Articular chondrocyte of knee joint (primary cell): ENCODE measurements around the gene ZNF408. TPM values are rescaled to one million over a fixed set of nuclear protein-coding genes. Genes with fewer than 3 reads are reported as not detected.

Source experiments
- small RNA-seq: library from RNA; depleted of rRNA; stranded (forward); fragments of <200 nt; gene quantifications from one replicate; pipeline ENCODE3, GENCODE V24; 2012
- total RNA-seq: library from RNA; depleted of rRNA; stranded (reverse); fragments of >200 nt; gene quantifications from 2 replicates; pipeline ENCODE4 v1.2.3, GENCODE V29; 2012

The ZNF408 gene
- 11.2 and 12.7 TPM in 2 replicates for total RNA-seq

DNA sequence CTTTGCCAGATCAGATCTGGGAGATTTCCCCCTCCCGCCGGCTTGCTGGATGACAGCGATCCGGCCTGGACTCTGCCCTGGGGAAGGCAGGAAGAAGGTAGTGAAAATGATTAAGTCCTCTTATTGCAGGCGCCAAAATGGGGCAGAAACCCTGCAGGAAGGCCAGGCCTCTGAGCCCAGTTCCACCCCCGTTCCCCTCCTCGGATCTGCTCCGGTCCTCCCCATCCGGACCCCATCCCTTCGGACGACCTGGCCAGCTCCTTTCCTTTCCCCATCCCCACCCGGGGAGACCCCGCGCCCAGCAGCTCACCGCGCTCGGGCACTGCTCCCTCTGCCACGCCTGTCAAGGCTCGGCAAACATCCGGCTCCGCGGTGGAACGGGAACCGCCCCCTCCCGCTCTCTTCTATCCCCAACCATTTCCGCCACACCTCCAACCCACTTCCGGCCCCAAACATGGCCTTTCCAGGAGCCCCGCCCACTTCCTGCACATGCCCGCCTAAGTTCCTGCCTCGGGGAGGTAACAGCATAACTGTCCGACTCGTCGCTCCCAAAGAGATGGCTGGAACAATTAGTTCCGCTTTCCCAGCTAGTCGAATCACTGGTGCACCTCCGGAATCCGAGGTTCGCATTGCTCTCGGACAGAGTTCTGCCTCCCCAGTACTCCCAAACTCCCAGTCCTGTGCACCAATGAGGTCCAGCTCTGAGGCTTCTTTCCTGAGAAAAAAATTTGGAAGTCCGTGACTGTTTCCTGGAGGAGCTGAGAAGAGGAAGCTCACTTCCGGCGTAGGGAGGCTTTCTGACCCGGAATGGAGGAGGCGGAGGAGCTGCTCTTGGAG lies at the start of gene ZNF408, which contains the start of gene ARHGAP1:
ZNF408 (plus strand) TSS at position 791 of the 837 bp plus-strand sequence; CDS start at position 808, 17 bp downstream.
ARHGAP1 (minus strand) TSS at position 379 of the 837 bp plus-strand sequence. CDS start 4,512 bp downstream, outside the sequence.

DNA sequence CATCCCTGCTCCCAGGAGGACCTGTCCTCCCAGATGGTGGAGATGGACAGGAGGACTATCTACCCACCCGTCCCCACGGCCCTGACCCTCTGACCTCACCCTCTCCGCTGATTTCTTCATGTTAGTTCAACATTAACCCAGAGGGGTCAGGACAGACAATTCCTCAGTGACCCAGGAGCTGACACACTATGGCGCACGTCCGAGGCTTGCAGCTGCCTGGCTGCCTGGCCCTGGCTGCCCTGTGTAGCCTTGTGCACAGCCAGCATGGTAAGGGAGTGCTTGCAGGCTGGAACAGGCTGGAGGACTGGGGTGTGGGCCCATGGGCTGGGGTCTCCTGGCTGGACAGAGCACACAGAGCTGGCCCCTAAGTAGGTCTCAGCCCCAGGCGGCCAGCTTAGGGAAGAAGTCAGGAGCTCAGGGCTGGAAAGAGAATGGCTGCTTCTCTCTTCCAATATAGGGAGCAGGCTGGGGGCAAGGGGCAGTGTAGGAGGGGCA lies 18.3 kb downstream of the ZNF408 start, which contains the start of gene F2:
F2 (plus strand) TSS at position 166 of the 495 bp plus-strand sequence; CDS start at position 189, 23 bp downstream.

Small RNAs within 50 kb of the gene (small RNA-seq; reads per million reads assigned to genes)
- gene MIR5582, result 6.3 reads per million, percentile 92 among the genes with 10 or more reads in this experiment

Other genes starting within 250 kb of the ZNF408 start
- gene AMBRA1, start 107.0 kb upstream of the ZNF408 start, total RNA-seq, result 26.1 and 26.8 TPM in 2 replicates
- gene HARBI1, start 83.8 kb upstream of the ZNF408 start, total RNA-seq, result 4.3 and 5.2 TPM in 2 replicates
- gene ATG13, start 83.5 kb upstream of the ZNF408 start, total RNA-seq, result 57.2 and 59.3 TPM in 2 replicates
- gene ARHGAP1, start 412 bp upstream of the ZNF408 start, total RNA-seq, result 78.0 and 90.4 TPM in 2 replicates
- not detected in 2 replicates for gene F2, start 18.2 kb downstream of the ZNF408 start, total RNA-seq
- 59.3 and 74.0 TPM in 2 replicates for gene CKAP5, start 145.2 kb downstream of the ZNF408 start, total RNA-seq
- 1.2 and 2.5 TPM in 2 replicates for gene LRP4, start 217.5 kb downstream of the ZNF408 start, total RNA-seq
- 28.7 and 33.7 TPM in 2 replicates for gene CSTPP1, start 235.7 kb downstream of the ZNF408 start, total RNA-seq